Measurements from ENCODE around the gene ZNF727.
"Not testable (repeated sequence)": the region's sequence is repeated elsewhere in the genome, so short reads cannot be mapped to it uniquely, and the experiment has no call there.

The ZNF727 gene

GRCh38 chr7:64045301-64046040 is at the start of gene ZNF727:
ZNF727 (plus strand) TSS chr7:64045434; CDS start chr7:64045622, 188 bp downstream.
- H3K36me3 ChIP-seq (replicated peaks), result no peaks in the 10 kb centered on the region
- H3K4me3 ChIP-seq, result no peak within 1 kb of the TSS
- in situ Hi-C loops (cut with MboI; ENCODE audit: low sequenced_read_pairs), result no loop called here
- no peaks in the 10 kb centered on the region for H3K9me3 ChIP-seq
- no peak for DNase-seq (ENCODE audit: low spot score in 2 of 2)
- H3K4me1 ChIP-seq, result no peaks in the 10 kb centered on the region
- no peaks in the 10 kb centered on the region for H3K27me3 ChIP-seq (ENCODE audit: low read depth)

- H3K36me3 ChIP-seq (replicated peaks), result no peaks in the 10 kb centered on the region
- in situ Hi-C loops (cut with MboI; ENCODE audit: low sequenced_read_pairs), result no loop called here
- no peak for DNase-seq (ENCODE audit: low spot score in 2 of 2)
- no peaks in the 10 kb centered on the region for H3K4me1 ChIP-seq
- no peaks in the 10 kb centered on the region for H3K27me3 ChIP-seq (ENCODE audit: low read depth)
- no peak within 1 kb of the TSS for H3K4me3 ChIP-seq
- H3K9me3 ChIP-seq, result no peaks in the 10 kb centered on the region
Measured at GRCh38 chr7:63998549-63998948, 46.7 kb upstream of the ZNF727 start, which contains the start of gene ZNF722. ZNF722 (plus strand) TSS chr7:63998849; CDS start chr7:63998962, 113 bp downstream.

- H3K4me3 ChIP-seq; H3K4me1 ChIP-seq; H3K9me3 ChIP-seq; DNase-seq (ENCODE audit: low spot score in 2 of 2); H3K36me3 ChIP-seq (replicated peaks); in situ Hi-C loops (cut with MboI; ENCODE audit: low sequenced_read_pairs); H3K27me3 ChIP-seq (ENCODE audit: low read depth): not testable (repeated sequence)
Measured at GRCh38 chr7:64015496-64015895, 29.7 kb upstream of the ZNF727 start.

GRCh38 chr7:64035388-64035787 is 9.8 kb upstream of the ZNF727 start:
- in situ Hi-C loops (cut with MboI; ENCODE audit: low sequenced_read_pairs), result no loop called here
- H3K36me3 ChIP-seq (replicated peaks), result no peaks in the 10 kb centered on the region
- H3K27me3 ChIP-seq (ENCODE audit: low read depth), result no peaks in the 10 kb centered on the region
- H3K4me3 ChIP-seq, result no peak overlapping the region
- no peak for DNase-seq (ENCODE audit: low spot score in 2 of 2)
- no peaks in the 10 kb centered on the region for H3K9me3 ChIP-seq
- no peaks in the 10 kb centered on the region for H3K4me1 ChIP-seq

GRCh38 chr7:64037095-64037494 is 8.1 kb upstream of the ZNF727 start:
- Histone ChIP-seq H3K27me3 (ENCODE audit: low read depth) (no peaks in the 10 kb centered on the region), H3K4me3 (no peak overlapping the region), H3K36me3 (replicated peaks) (no peaks in the 10 kb centered on the region), H3K9me3 (no peaks in the 10 kb centered on the region), H3K4me1 (no peaks in the 10 kb centered on the region)
- DNase-seq (ENCODE audit: low spot score in 2 of 2), result no peak
- in situ Hi-C loops (cut with MboI; ENCODE audit: low sequenced_read_pairs), result no loop called here

GRCh38 chr7:64046041-64046389 is 781 bp downstream of the ZNF727 start:
- DNase-seq (ENCODE audit: low spot score in 2 of 2), result no peak
- H3K27me3 ChIP-seq (ENCODE audit: low read depth), result no peaks in the 10 kb centered on the region
- H3K4me1 ChIP-seq, result no peaks in the 10 kb centered on the region
- no peak overlapping the region for H3K4me3 ChIP-seq
- H3K36me3 ChIP-seq (replicated peaks), result no peaks in the 10 kb centered on the region
- in situ Hi-C loops (cut with MboI; ENCODE audit: low sequenced_read_pairs), result no loop called here
- H3K9me3 ChIP-seq, result no peaks in the 10 kb centered on the region

GRCh38 chr7:64077837-64078698 is 32.8 kb downstream of the ZNF727 start:
- in situ Hi-C loops (cut with MboI; ENCODE audit: low sequenced_read_pairs); H3K36me3 ChIP-seq (replicated peaks); H3K4me1 ChIP-seq; H3K9me3 ChIP-seq; H3K4me3 ChIP-seq; H3K27me3 ChIP-seq (ENCODE audit: low read depth); DNase-seq (ENCODE audit: low spot score in 2 of 2): not testable (repeated sequence)

- Histone ChIP-seq H3K9me3 (peaks cover 7% of the 10 kb centered on the region; the same call in 1 of the 2 replicates), H3K4me3 (no peak overlapping the region)
- in situ Hi-C loops (cut with MboI; ENCODE audit: low sequenced_read_pairs), result no loop called here
Measured at GRCh38 chr7:64078699-64078994, 33.4 kb downstream of the ZNF727 start.

GRCh38 chr7:64087501-64087900 is 42.3 kb downstream of the ZNF727 start:
- no peaks in the 10 kb centered on the region for H3K9me3 ChIP-seq
- H3K4me1 ChIP-seq, result no peaks in the 10 kb centered on the region
- DNase-seq (ENCODE audit: low spot score in 2 of 2), result no peak
- in situ Hi-C loops (cut with MboI; ENCODE audit: low sequenced_read_pairs), result no loop called here
- H3K36me3 ChIP-seq (replicated peaks), result no peaks in the 10 kb centered on the region
- no peaks in the 10 kb centered on the region for H3K27me3 ChIP-seq (ENCODE audit: low read depth)
- no peak overlapping the region for H3K4me3 ChIP-seq

More at GRCh38 chr7:64078699-64078994, 33.4 kb downstream of the ZNF727 start:
- Histone ChIP-seq H3K36me3 (replicated peaks) (no peaks in the 10 kb centered on the region), H3K27me3 (ENCODE audit: low read depth) (no peaks in the 10 kb centered on the region), H3K4me1 (no peaks in the 10 kb centered on the region)
- DNase-seq (ENCODE audit: low spot score in 2 of 2), result no peak

- H3K9me3 ChIP-seq; H3K4me1 ChIP-seq; in situ Hi-C loops (cut with MboI; ENCODE audit: low sequenced_read_pairs); H3K4me3 ChIP-seq; DNase-seq (ENCODE audit: low spot score in 2 of 2); H3K36me3 ChIP-seq (replicated peaks); H3K27me3 ChIP-seq (ENCODE audit: low read depth): not testable (repeated sequence)
Measured at GRCh38 chr7:64088863-64089262, 43.6 kb downstream of the ZNF727 start.

All from HAP-1 (cell line).